Renal cortical epithelial cell (primary cell): Measurements from ENCODE around the gene CASP8. TPM values are rescaled to one million over a fixed set of nuclear protein-coding genes. Genes with fewer than 3 reads are reported as not detected.

Experiments used
- total RNA-seq: library from RNA; depleted of rRNA; stranded (reverse); fragments of >200 nt; gene quantifications from 2 replicates; pipeline ENCODE4 v1.2.3, GENCODE V29; 2014

The CASP8 gene
- total RNA-seq, 1 donor from 2014 or later = 51.8 TPM

Other genes with a start within 250 kb of the CASP8 start
- 10.9 and 17.1 TPM in 2 replicates for gene HYCC2, start 188.9 kb upstream of the CASP8 start, total RNA-seq
- gene NDUFB3, start 188.5 kb upstream of the CASP8 start, total RNA-seq = 103 and 115 TPM in 2 replicates
- 253 and 297 TPM in 2 replicates for gene CFLAR, start 144.4 kb upstream of the CASP8 start, total RNA-seq
- 10.6 and 24.1 TPM in 2 replicates for gene CASP10, start 77.4 kb upstream of the CASP8 start, total RNA-seq
- 0.17 and 0.45 TPM in 2 replicates for gene FLACC1, start 96.8 kb downstream of the CASP8 start, total RNA-seq
- 35.9 and 117 TPM in 2 replicates for gene TRAK2, start 190.9 kb downstream of the CASP8 start, total RNA-seq
- 27.3 and 46.1 TPM in 2 replicates for gene STRADB, start 191.2 kb downstream of the CASP8 start, total RNA-seq